Endothelial cell of umbilical vein (primary cell): ENCODE results near the gene PKNOX1.

ENCODE experiments used
- POLR2A ChIP-seq: IDR thresholded peaks from 2 replicates; pipeline ENCODE4 v1.6.1; 2012; ENCODE audit warnings: low read depth, mild to moderate bottlenecking, control low read depth, low read length
- POLR2AphosphoS5 ChIP-seq: IDR thresholded peaks from 2 replicates; pipeline ENCODE4 v1.6.1; 2012; ENCODE audit warnings: low read depth, mild to moderate bottlenecking, control low read depth, low read length, moderate library complexity; ENCODE audit not compliant: insufficient read depth

- TF ChIP-seq POLR2A: no peak
- no peak for TF ChIP-seq POLR2AphosphoS5
Measured at GRCh38 chr21:43020177-43020576, 45.8 kb downstream of the PKNOX1 start.
